GM04504 (cell line): ENCODE measurements around the gene CAPN9.
"Not testable (repeated sequence)": the region's sequence is repeated elsewhere in the genome, so short reads cannot be mapped to it uniquely, and the experiment has no call there.

Experiments used
- DNase-seq: peaks from one replicate; pipeline ENCODE4 v3.0.0-alpha.2; 2012; ENCODE audit warnings: low read depth

The CAPN9 gene

DNA sequence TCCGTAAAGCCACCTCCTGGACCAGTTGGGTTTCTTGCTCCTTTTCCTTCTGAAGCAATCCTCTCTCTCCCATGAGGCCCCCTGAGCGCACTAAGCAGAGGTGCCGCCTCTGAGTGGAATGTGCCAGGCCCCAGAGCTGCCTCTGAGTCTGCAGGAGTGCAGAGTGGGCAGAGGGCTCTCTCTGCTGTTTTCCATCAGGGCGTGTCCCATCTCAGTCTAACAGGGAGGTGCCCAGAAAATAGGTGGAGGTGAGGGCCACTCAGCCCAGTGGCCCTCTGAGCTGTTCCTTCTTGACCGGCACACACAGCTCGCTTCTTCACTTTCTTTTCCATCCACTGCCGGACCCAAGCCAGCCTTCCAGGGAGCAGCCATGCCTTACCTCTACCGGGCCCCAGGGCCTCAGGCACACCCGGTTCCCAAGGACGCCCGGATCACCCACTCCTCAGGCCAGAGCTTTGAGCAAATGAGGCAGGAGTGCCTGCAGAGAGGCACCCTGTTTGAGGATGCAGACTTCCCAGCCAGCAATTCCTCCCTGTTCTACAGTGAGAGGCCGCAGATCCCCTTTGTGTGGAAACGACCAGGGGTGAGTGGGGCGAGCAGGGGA, at the start of gene CAPN9:
Gene CAPN9 (plus strand): TSS at position 262 of the 604 bp plus-strand sequence. CDS start 109 bp downstream, at position 371.
- DNase-seq: no peak

GRCh38 chr1:230698130-230698529, 49.1 kb upstream of the CAPN9 start:
- no peak for DNase-seq

GRCh38 chr1:230698964-230699363, 48.2 kb upstream of the CAPN9 start:
- DNase-seq: not testable (repeated sequence)

GRCh38 chr1:230699716-230700115, 47.5 kb upstream of the CAPN9 start:
- DNase-seq: no peak

- DNase-seq: no peak
These were observed 47.1 kb upstream of the CAPN9 start for GRCh38 chr1:230700132-230700531.

DNA sequence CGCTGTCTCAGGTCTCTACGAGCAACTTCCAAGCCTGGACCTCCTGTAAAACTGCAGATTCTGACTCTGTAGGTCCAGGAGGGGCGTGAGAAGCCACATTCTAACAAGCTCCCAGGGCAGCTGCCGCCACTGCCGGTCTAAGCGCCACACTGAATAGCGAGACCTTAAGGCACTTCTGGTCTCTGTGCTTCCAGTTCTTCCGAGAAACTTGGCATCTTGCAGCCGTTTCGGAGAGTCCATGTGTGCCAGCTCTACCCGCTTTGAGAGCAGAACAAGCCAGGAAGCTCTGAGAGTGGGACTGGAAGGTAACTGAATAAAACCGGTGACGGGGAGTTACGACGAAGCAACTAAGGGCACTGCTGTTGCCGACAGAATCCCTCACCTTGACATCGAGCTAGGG, 45.8 kb upstream of the CAPN9 start:
- DNase-seq: no peak

DNA sequence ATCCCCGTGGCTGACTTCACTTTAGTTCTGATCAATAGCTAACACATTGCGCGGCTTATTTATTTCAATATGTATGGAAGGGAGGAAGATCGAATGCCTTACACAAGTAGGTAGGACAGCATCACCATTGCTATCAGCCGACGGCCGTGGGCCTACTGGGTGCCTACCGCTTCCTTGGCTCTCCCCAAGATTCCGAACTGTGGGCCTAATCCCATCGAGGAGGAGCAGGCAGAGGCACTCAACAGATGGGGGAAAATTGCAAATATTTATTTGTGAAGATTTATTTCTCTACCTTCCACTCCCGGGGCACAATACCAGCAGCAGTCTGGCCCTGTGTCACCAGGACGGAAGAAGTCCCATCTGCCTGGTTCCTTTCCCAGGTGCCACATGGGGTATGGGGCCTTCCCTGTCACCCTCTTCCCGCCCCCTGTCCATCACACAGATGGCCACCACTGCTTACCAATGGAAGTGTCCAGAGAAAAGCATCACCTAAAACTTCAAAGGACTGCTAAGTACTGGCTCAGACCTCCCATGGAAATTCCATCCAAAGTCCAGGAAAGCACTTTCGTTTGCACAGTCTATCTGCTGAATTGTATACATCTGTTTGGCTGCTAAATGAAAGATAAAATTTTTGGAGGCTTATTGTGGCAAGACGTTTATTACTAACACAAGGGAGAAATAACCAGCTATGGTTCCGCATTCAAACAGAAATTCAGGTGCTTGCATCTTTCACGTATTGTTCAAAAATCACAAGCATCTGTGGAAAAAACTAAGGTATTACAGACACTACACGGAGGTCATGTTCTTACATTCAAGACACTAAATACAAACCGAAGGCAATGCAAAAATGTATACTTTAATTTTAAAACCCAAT, 45.1 kb upstream of the CAPN9 start:
- no peak for DNase-seq

DNA sequence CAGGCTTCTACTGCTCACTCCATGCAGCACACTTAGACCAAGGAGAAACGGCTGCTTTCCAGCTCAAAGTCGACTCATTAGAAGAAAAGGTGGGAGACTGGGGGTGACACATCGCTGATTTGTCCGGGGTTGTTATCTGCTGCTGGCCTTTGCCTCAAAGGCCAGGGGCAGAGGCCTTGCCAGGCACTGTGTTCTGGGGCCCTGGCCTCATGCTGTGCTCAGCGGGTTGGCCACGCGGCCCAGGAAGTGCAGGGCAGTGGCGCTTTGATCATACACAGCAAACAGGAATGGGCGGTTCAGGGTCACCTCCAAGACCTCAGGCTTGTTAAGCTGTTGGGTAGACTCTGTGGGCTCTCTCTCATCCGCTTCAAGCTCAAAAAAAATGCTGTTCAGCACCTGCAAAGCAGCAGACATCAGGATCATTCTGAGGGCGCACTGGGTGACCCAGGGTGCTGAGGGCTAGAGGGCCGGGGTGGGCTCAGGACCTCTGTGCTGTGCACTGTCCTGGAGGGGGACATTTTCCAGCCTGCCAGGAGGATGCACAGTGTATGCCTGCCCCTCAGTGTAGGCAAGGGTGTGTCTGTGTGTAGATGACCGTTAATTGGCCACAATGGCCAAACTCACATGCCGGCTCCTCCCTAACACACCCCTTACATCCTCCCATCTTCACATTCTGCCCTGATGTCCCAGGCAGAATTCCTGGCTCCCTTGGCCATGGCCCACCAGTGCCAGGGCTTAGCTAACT, 44.1 kb upstream of the CAPN9 start:
- DNase-seq: no peak

GRCh38 chr1:230703679-230704385, 43.4 kb upstream of the CAPN9 start:
- DNase-seq: no peak

GRCh38 chr1:230704830-230705229, 42.4 kb upstream of the CAPN9 start:
- no peak for DNase-seq

- DNase-seq: no peak
These were observed 41.7 kb upstream of the CAPN9 start for GRCh38 chr1:230705289-230706019.

- DNase-seq: no peak
These were observed 41.0 kb upstream of the CAPN9 start for GRCh38 chr1:230706020-230706699.

DNA sequence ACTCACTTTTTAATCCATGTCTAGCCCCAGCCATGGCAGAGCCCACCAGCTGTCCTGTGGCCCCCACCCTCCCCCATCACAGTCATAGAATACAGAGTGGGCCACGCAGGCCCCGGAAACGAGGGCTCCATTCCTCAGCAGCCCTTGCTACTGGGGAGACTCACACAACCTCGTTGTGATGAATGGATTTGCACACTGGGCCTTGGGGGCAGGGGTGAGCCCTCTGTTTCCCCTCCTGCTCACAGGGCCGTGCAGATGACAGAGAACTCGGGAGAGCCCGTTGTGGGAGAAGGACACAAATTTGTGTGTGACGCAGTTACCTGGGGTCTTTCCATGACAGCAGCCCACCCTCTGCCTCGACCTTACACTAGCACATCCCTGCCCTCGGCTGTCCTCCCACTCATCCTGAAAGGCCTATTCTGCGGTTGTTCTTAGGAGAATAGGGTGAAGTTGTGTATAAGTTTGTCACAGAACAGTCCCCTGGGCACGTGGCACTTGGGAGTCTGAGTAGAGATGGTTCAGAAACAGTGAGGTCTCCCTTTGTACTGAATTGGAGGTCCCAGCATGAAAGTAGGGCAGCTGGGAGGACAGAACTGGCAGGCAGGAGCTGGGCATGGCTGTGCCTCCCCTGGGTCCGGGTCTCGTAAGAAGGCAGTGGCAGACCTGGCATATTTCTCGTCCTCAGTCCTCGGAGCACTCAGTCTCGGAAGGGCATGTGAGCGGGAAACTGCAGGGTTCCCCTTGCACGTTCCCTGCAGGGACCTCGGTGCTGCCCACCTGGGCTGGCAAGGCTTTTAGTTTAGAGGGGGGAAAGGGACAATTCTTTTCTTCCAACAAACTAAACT, 40.1 kb upstream of the CAPN9 start:
- DNase-seq: no peak

GRCh38 chr1:230707732-230708630, 39.2 kb upstream of the CAPN9 start:
- DNase-seq: no peak

- DNase-seq: no peak
These were observed 38.3 kb upstream of the CAPN9 start for GRCh38 chr1:230708631-230709580.

DNA sequence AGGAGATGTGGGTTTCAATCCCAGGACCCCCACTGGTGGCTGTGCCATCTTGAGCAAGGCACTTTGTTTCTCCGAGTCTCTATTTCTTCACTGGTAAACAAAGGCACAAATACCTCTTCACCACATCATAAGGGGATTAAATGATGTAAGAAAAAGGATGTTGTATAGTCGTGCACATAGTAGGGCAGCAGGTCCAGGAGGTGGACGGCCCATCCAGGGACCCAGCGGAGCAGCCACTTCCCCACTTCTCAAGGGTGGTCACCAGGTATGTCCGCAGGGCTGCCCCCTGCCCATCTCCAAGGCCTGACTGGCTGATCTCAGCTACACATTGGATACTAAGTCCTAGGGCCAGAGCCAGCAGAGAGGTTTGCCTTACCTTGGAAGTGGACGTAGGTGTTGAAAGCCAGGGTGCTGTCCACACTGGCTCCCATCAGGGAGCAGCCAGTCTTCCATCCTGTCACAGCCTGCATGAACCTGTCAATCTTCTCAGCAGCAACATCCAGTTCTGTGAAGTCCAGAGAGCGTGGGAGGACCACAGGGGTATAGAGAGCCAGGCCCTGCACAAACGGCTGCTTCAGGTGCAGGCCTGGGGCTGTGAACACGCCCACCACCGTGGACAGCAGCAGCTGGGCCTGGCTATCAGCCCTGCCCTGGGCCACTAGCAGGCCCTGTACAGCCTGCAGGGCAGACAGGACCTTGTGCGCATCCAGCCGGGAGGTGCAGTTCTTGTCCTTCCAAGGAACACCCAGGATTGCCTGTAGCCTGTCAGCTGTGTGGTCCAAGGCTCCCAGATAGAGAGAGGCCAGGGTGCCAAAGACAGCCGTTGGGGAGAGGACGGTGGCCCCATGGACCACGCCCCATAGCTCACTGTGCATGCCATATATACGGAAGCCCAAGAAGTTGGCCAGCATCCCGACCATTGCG, 37.3 kb upstream of the CAPN9 start:
- DNase-seq: no peak

DNA sequence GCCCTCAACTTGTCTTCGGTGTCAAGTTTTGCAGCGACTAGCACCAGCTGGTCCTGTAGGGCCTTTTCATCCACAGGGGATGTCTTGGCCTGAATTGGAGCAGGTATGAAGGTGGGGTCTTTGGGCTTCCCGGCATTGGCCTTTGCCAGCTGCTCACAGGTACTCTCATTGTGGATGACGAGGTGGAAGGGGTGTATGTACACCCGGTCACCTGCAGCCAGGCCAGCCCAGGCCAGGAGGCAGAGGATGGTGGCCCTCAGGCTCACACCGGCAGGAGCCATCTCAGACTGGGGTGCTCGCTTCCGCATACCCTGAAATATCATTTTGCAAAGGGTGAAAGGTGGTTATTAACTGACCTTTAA, 36.7 kb upstream of the CAPN9 start:
- no peak for DNase-seq
